ENCODE measurements around the gene CASP12. TPM values are rescaled to one million over a fixed set of nuclear protein-coding genes. Genes with fewer than 3 reads are reported as not detected.

Gene CASP12
- total RNA-seq, result 7.8 and 85.2 TPM in 2 replicates

DNA sequence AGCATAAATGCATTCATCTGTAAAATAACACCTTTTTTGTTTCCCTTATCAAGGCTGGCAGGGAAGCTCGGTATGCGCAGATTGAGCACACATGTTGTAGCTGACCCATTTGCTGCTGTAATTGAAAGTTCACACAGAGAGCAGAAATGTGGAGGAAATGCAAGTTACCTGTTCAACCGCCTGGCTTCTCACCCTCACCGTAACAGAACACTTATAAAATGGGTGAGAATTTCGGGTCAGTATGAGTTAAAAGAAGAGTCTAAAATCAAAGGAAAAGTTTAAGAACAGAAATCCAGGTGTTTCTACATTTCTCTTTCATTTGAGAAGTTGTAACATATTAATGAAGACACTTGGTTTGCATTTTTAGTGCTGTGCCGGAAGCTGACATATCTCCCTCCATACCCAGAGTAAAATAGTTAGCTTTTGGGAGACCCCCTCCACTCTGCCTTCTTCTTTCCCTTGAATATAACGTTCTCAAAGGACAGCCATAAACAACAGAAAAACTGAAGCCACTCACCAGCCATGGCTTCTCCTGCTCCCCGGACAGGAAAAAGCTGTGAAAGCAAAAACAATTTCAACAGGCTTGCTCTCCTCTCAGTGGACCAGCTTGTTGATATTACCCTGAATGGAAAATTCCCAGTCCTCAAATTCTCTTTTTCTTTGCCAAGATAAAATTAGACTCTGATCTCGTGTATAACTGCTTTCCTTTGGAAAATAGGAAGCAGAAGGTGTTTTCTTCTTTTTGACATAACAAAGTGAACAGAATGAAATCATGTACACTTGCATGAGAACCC lies at the start of gene CASP12:
TSS of gene CASP12 (minus strand) at position 570 of the 794 bp plus-strand sequence.

Other genes starting within 250 kb of the CASP12 start
- gene CASP4, start 70.1 kb upstream of the CASP12 start, total RNA-seq, result 228 and 320 TPM in 2 replicates
- not detected in 2 replicates for gene CASP5, start 124.7 kb upstream of the CASP12 start, total RNA-seq
- gene CASP1, start 136.7 kb upstream of the CASP12 start, total RNA-seq, result 6.3 and 28.2 TPM in 2 replicates
- gene CARD16, start 146.9 kb upstream of the CASP12 start, total RNA-seq, result 40.0 and 98.1 TPM in 2 replicates
- gene CARD18, start 241.3 kb upstream of the CASP12 start, total RNA-seq, result not detected in 2 replicates

Measured in dermis lymphatic vessel endothelial cell (primary cell).